ENCODE measurements around the gene STAU1. TPM values are rescaled to one million over a fixed set of nuclear protein-coding genes. Genes with fewer than 3 reads are reported as not detected.
"Not testable (repeated sequence)": the region's sequence is repeated elsewhere in the genome, so short reads cannot be mapped to it uniquely, and the experiment has no call there.

Gene STAU1
- total RNA-seq, 1 donor from 2014 or later: 39.3 TPM

- no peaks in the 10 kb centered on the region for H3K9me3 Mint-ChIP-seq
- H3K27ac Mint-ChIP-seq: no peak overlapping the region
- H3K4me1 Mint-ChIP-seq: peaks cover 25% of the 10 kb centered on the region
- DNase-seq (no peak), ATAC-seq (ENCODE audit: low read depth) (no peak)
- TF ChIP-seq CTCF (IDR thresholded peaks at IDR 0.05): no peak
- H3K27me3 Mint-ChIP-seq: no peaks in the 10 kb centered on the region
- intact Hi-C loops (cut with micrococcal nuclease): no loop called here
- CTCF ChIA-PET: no interaction called here
- peaks cover 79% of the 10 kb centered on the region for H3K36me3 Mint-ChIP-seq (ENCODE audit: low read depth)
- no peak overlapping the region for H3K4me3 Mint-ChIP-seq
- POLR2A ChIA-PET: no interaction called here
Observed at GRCh38 chr20:49096203-49096730, 91.9 kb downstream of the STAU1 start.

- ChIA-PET POLR2A (no interaction called here), CTCF (no interaction called here)
- no peak for TF ChIP-seq CTCF (IDR thresholded peaks at IDR 0.05)
- H3K27me3 Mint-ChIP-seq: no peaks in the 10 kb centered on the region
- ATAC-seq (ENCODE audit: low read depth): no peak
- intact Hi-C loops (cut with micrococcal nuclease): no loop called here
- H3K4me1 Mint-ChIP-seq: no peaks in the 10 kb centered on the region
- H3K36me3 Mint-ChIP-seq (ENCODE audit: low read depth): peaks cover 93% of the 10 kb centered on the region
- DNase-seq: no peak
- H3K27ac Mint-ChIP-seq: no peak overlapping the region
- H3K9me3 Mint-ChIP-seq: no peaks in the 10 kb centered on the region
- no peak overlapping the region for H3K4me3 Mint-ChIP-seq
Observed at GRCh38 chr20:49091762-49092161, 96.4 kb downstream of the STAU1 start.

- Mint-ChIP-seq H3K27me3 (no peaks in the 10 kb centered on the region), H3K9me3 (no peaks in the 10 kb centered on the region), H3K27ac (no peak overlapping the region), H3K4me3 (no peak overlapping the region), H3K36me3 (ENCODE audit: low read depth) (peaks cover 91% of the 10 kb centered on the region), H3K4me1 (no peaks in the 10 kb centered on the region)
- POLR2A ChIA-PET: no interaction called here
- no peak for ATAC-seq (ENCODE audit: low read depth)
- intact Hi-C loops (cut with micrococcal nuclease): no loop called here
- no peak for DNase-seq
- CTCF ChIA-PET: no interaction called here
- TF ChIP-seq CTCF (IDR thresholded peaks at IDR 0.05): no peak
Observed at GRCh38 chr20:49091104-49091503, 97.0 kb downstream of the STAU1 start.

GRCh38 chr20:49082295-49082694, 105.8 kb downstream of the STAU1 start:
- H3K4me3 Mint-ChIP-seq; H3K27ac Mint-ChIP-seq; CTCF ChIA-PET; H3K9me3 Mint-ChIP-seq; POLR2A ChIA-PET; H3K27me3 Mint-ChIP-seq; DNase-seq; intact Hi-C loops (cut with micrococcal nuclease); ATAC-seq (ENCODE audit: low read depth); H3K4me1 Mint-ChIP-seq: not testable (repeated sequence)
- peaks cover 80% of the 10 kb centered on the region for H3K36me3 Mint-ChIP-seq (ENCODE audit: low read depth)

GRCh38 chr20:49078310-49078709, 109.8 kb downstream of the STAU1 start:
- CTCF ChIA-PET: no interaction called here
- Mint-ChIP-seq H3K9me3 (no peaks in the 10 kb centered on the region), H3K36me3 (ENCODE audit: low read depth) (peaks cover 78% of the 10 kb centered on the region), H3K4me3 (no peak overlapping the region), H3K4me1 (no peaks in the 10 kb centered on the region), H3K27me3 (no peaks in the 10 kb centered on the region), H3K27ac (no peak overlapping the region)
- intact Hi-C loops (cut with micrococcal nuclease): no loop called here
- DNase-seq (no peak), ATAC-seq (ENCODE audit: low read depth) (no peak)
- POLR2A ChIA-PET: no interaction called here
- no peak for TF ChIP-seq CTCF (IDR thresholded peaks at IDR 0.05)

GRCh38 chr20:49074521-49074920, 113.6 kb downstream of the STAU1 start:
- H3K27me3 Mint-ChIP-seq: no peaks in the 10 kb centered on the region
- ATAC-seq (ENCODE audit: low read depth): no peak
- no peak overlapping the region for H3K4me3 Mint-ChIP-seq
- H3K27ac Mint-ChIP-seq: no peak overlapping the region
- CTCF ChIA-PET: no interaction called here
- POLR2A ChIA-PET: no interaction called here
- no peaks in the 10 kb centered on the region for H3K9me3 Mint-ChIP-seq
- intact Hi-C loops (cut with micrococcal nuclease): no loop called here
- DNase-seq: no peak
- peaks cover 78% of the 10 kb centered on the region for H3K36me3 Mint-ChIP-seq (ENCODE audit: low read depth)
- no peak for TF ChIP-seq CTCF (IDR thresholded peaks at IDR 0.05)
- no peaks in the 10 kb centered on the region for H3K4me1 Mint-ChIP-seq
